ENCODE data around the gene SYT8.
"Not testable (repeated sequence)": the region's sequence is repeated elsewhere in the genome, so short reads cannot be mapped to it uniquely, and the experiment has no call there.

The SYT8 gene

GRCh38 chr11:1834779-1835670 is at the start of gene SYT8:
Gene SYT8 (plus strand): TSS chr11:1834990. CDS start chr11:1835106, 116 bp downstream.
- DNase-seq (ENCODE audit: low spot score) = no peak

- no peak for DNase-seq (ENCODE audit: low spot score)
Observed at GRCh38 chr11:1785749-1786413, 48.9 kb upstream of the SYT8 start.

GRCh38 chr11:1786466-1786865 is 48.3 kb upstream of the SYT8 start:
- no peak for DNase-seq (ENCODE audit: low spot score)

GRCh38 chr11:1791912-1792311 is 42.9 kb upstream of the SYT8 start:
- DNase-seq (ENCODE audit: low spot score) = no peak

- DNase-seq (ENCODE audit: low spot score) = no peak
Observed at GRCh38 chr11:1792461-1792860, 42.3 kb upstream of the SYT8 start.

- no peak for DNase-seq (ENCODE audit: low spot score)
Observed at GRCh38 chr11:1793081-1793480, 41.7 kb upstream of the SYT8 start.

- DNase-seq (ENCODE audit: low spot score) = no peak
Observed at GRCh38 chr11:1796413-1797011, 38.3 kb upstream of the SYT8 start.

GRCh38 chr11:1797391-1798125 is 37.2 kb upstream of the SYT8 start:
- DNase-seq (ENCODE audit: low spot score) = no peak

- DNase-seq (ENCODE audit: low spot score) = no peak
Observed at GRCh38 chr11:1803246-1803645, 31.5 kb upstream of the SYT8 start.

- DNase-seq (ENCODE audit: low spot score) = not testable (repeated sequence)
Observed at GRCh38 chr11:1803835-1804519, 30.8 kb upstream of the SYT8 start.

GRCh38 chr11:1805525-1805924 is 29.3 kb upstream of the SYT8 start:
- no peak for DNase-seq (ENCODE audit: low spot score)

- DNase-seq (ENCODE audit: low spot score) = no peak
Observed at GRCh38 chr11:1807264-1807995, 27.4 kb upstream of the SYT8 start.

- DNase-seq (ENCODE audit: low spot score) = no peak
Observed at GRCh38 chr11:1810761-1811160, 24.0 kb upstream of the SYT8 start.

GRCh38 chr11:1812274-1812673 is 22.5 kb upstream of the SYT8 start:
- no peak for DNase-seq (ENCODE audit: low spot score)

- no peak for DNase-seq (ENCODE audit: low spot score)
Observed at GRCh38 chr11:1812801-1813200, 22.0 kb upstream of the SYT8 start.

- DNase-seq (ENCODE audit: low spot score) = not testable (repeated sequence)
Observed at GRCh38 chr11:1813356-1813755, 21.4 kb upstream of the SYT8 start.

- DNase-seq (ENCODE audit: low spot score) = no peak
Observed at GRCh38 chr11:1814691-1815090, 20.1 kb upstream of the SYT8 start.

GRCh38 chr11:1815311-1815710 is 19.5 kb upstream of the SYT8 start:
- DNase-seq (ENCODE audit: low spot score) = no peak

GRCh38 chr11:1815751-1816150 is 19.0 kb upstream of the SYT8 start:
- no peak for DNase-seq (ENCODE audit: low spot score)

- no peak for DNase-seq (ENCODE audit: low spot score)
Observed at GRCh38 chr11:1817000-1817399, 17.8 kb upstream of the SYT8 start.

GRCh38 chr11:1817511-1817910 is 17.3 kb upstream of the SYT8 start:
- DNase-seq (ENCODE audit: low spot score) = no peak
